ENCODE results near the gene EIF2B1.

DNA sequence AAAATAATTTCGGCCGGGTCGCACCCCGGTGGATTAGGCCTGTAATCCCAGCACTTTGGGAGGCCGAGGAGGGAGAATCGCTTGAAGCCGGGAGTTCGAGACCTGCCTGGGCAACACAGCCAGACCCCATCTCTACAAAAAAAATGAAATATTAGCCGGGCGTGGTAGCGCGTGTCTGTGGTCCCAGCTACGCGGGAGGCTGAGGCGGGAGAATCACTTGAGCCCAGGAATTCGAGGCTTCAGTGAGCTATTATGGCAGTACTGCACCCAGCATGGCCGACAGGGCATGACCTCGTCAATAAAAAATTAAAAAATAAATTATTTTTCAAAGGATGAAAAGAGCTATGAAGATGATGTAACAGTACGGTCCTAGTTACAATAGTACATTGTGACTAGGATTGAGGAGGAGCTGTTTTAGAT lies 666 bp upstream of the EIF2B1 start:
- TF ChIP-seq, protein P1, sequence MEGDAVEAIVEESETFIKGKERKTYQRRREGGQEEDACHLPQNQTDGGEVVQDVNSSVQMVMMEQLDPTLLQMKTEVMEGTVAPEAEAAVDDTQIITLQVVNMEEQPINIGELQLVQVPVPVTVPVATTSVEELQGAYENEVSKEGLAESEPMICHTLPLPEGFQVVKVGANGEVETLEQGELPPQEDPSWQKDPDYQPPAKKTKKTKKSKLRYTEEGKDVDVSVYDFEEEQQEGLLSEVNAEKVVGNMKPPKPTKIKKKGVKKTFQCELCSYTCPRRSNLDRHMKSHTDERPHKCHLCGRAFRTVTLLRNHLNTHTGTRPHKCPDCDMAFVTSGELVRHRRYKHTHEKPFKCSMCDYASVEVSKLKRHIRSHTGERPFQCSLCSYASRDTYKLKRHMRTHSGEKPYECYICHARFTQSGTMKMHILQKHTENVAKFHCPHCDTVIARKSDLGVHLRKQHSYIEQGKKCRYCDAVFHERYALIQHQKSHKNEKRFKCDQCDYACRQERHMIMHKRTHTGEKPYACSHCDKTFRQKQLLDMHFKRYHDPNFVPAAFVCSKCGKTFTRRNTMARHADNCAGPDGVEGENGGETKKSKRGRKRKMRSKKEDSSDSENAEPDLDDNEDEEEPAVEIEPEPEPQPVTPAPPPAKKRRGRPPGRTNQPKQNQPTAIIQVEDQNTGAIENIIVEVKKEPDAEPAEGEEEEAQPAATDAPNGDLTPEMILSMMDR (IDR thresholded peaks at IDR 0.05), result no peak
- no peak for TF ChIP-seq POLR2A (IDR thresholded peaks at IDR 0.05)
